GM21825 (cell line): ENCODE measurements around the gene KRTAP21-3.

Experiments
- ATAC-seq: cut with Tn5 transposase; IDR thresholded peaks from one replicate; pipeline ENCODE4 v1.9.1; 2021; ENCODE audit warnings: mild to moderate bottlenecking, moderate library complexity; ENCODE audit not compliant: unreplicated experiment

KRTAP21-3 gene

GRCh38 chr21:30668776-30669175 is 49.8 kb downstream of the KRTAP21-3 start:
- no peak for ATAC-seq
